Mesenchymal stem cell (in vitro differentiated cells and primary cell): ENCODE measurements around the gene ZSCAN32.
A peak's percentile ranks its signal among the peaks of the same experiment; 100 is the strongest.

Source experiments
- DNase-seq: peaks from one replicate; pipeline ENCODE4 v3.0.0-alpha.2; 2013
- H2AFZ ChIP-seq: one replicate; pipeline ENCODE4 v1.6.1; 2013; ENCODE audit warnings: low read depth, mild to moderate bottlenecking, control low read depth, inconsistent platforms, low read length, moderate library complexity
- H2AK5ac ChIP-seq: 2 replicates; pipeline ENCODE4 v1.6.1; 2013; ENCODE audit warnings: low read length, moderate library complexity, mild to moderate bottlenecking, inconsistent platforms; ENCODE audit not compliant: severe bottlenecking
- H2BK120ac ChIP-seq: one replicate; pipeline ENCODE4 v1.6.1; 2013; ENCODE audit warnings: low read depth, mild to moderate bottlenecking, inconsistent platforms, low read length, moderate library complexity
- H2BK12ac ChIP-seq, 2 experiments: one replicate each; pipeline ENCODE4 v1.6.1; 2013; ENCODE audit warnings: inconsistent platforms in 2 of 2, low read length in 2 of 2, mild to moderate bottlenecking in 2 of 2, moderate library complexity in 2 of 2, control low read depth in 1 of 2
- H2BK15ac ChIP-seq: one replicate; pipeline ENCODE4 v1.6.1; 2013; ENCODE audit warnings: mild to moderate bottlenecking, low read depth, inconsistent platforms; ENCODE audit not compliant: poor library complexity, severe bottlenecking
- H2BK5ac ChIP-seq: 2 replicates; pipeline ENCODE4 v1.6.1; 2013; ENCODE audit warnings: low read depth, mild to moderate bottlenecking, low read length, control low read depth, inconsistent platforms; ENCODE audit not compliant: poor library complexity, severe bottlenecking
- H3K14ac ChIP-seq, 2 experiments: one replicate each; pipeline ENCODE4 v1.6.1; 2013; ENCODE audit warnings: inconsistent platforms in 2 of 2, low read length in 2 of 2, control low read depth in 1 of 2, mild to moderate bottlenecking in 1 of 2, moderate library complexity in 1 of 2
- H3K18ac ChIP-seq, 2 experiments: one replicate each; pipeline ENCODE4 v1.6.1; 2013; ENCODE audit warnings: inconsistent platforms in 2 of 2, low read length in 2 of 2, control low read depth in 1 of 2, low read depth in 1 of 2, mild to moderate bottlenecking in 1 of 2
- H3K23ac ChIP-seq, 2 experiments: one replicate each; pipeline ENCODE4 v1.6.1; 2013; ENCODE audit warnings: inconsistent platforms in 2 of 2, low read length in 2 of 2, mild to moderate bottlenecking in 2 of 2, moderate library complexity in 2 of 2, control low read depth in 1 of 2
- H3K27ac ChIP-seq: 2 replicates; pipeline ENCODE4 v1.5.1; 2013; ENCODE audit warnings: mild to moderate bottlenecking, moderate library complexity, low read length, control low read depth, inconsistent platforms; ENCODE audit not compliant: poor library complexity, severe bottlenecking
- H3K27me3 ChIP-seq, 2 experiments: 2 replicates each; pipeline versions ENCODE4 v1.6.1 to v1.7.0; 2013; ENCODE audit warnings: low read length in 2 of 2, mild to moderate bottlenecking in 2 of 2, moderate library complexity in 2 of 2, control low read depth in 1 of 2, inconsistent platforms in 1 of 2; ENCODE audit not compliant: control insufficient read depth in 1 of 2, insufficient read depth in 1 of 2
- H3K36me3 ChIP-seq, 2 experiments: 2 replicates each; pipeline versions ENCODE4 v1.6.1 to v1.7.0; 2013; ENCODE audit warnings: low read length in 2 of 2, control low read depth in 1 of 2, inconsistent platforms in 1 of 2, low read depth in 1 of 2, mild to moderate bottlenecking in 1 of 2; ENCODE audit not compliant: insufficient read depth in 2 of 2, control insufficient read depth in 1 of 2
- H3K4ac ChIP-seq, 2 experiments: one replicate each; pipeline ENCODE4 v1.6.1; 2013; ENCODE audit warnings: inconsistent platforms in 2 of 2, low read length in 2 of 2, mild to moderate bottlenecking in 2 of 2, moderate library complexity in 2 of 2, control low read depth in 1 of 2, low read depth in 1 of 2
- H3K4me1 ChIP-seq: 2 replicates; pipeline ENCODE4 v1.6.1; 2013; ENCODE audit warnings: low read depth, low read length, control low read depth; ENCODE audit not compliant: control insufficient read depth, insufficient read depth
- H3K4me2 ChIP-seq: 2 replicates; pipeline ENCODE4 v1.6.1; 2013; ENCODE audit warnings: low read length, mild to moderate bottlenecking, inconsistent platforms; ENCODE audit not compliant: poor library complexity, severe bottlenecking
- H3K4me3 ChIP-seq, 2 experiments: 2 replicates each; pipeline versions ENCODE4 v1.5.1 to v1.7.0; 2013; ENCODE audit warnings: low read length in 2 of 2, mild to moderate bottlenecking in 2 of 2, control low read depth in 1 of 2, low read depth in 1 of 2; ENCODE audit not compliant: insufficient read depth in 1 of 2
- H3K79me1 ChIP-seq: replicated peaks from 2 replicates; pipeline ENCODE4 v1.6.1; 2013; ENCODE audit warnings: mild to moderate bottlenecking, control low read depth, low read length, inconsistent platforms; ENCODE audit not compliant: poor library complexity, severe bottlenecking
- H3K9ac ChIP-seq: 2 replicates; pipeline ENCODE4 v1.7.0; 2013; ENCODE audit warnings: mild to moderate bottlenecking, low read length, moderate library complexity
- H3K9me3 ChIP-seq: 2 replicates; pipeline ENCODE4 v1.7.0; 2013; ENCODE audit warnings: mild to moderate bottlenecking, low read length; ENCODE audit not compliant: control insufficient read depth
- H4K8ac ChIP-seq: one replicate; pipeline ENCODE4 v1.6.1; 2013; ENCODE audit warnings: inconsistent platforms, mild to moderate bottlenecking, low read length, moderate library complexity
- H4K91ac ChIP-seq: one replicate; pipeline ENCODE4 v1.6.1; 2013; ENCODE audit warnings: mild to moderate bottlenecking, low read length, inconsistent platforms
- WGBS: methylation state at CpG from one replicate; pipeline ENCODE4 v1.1.7; 2013; ENCODE audit warnings: mixed read lengths; 5-methylcytosine and 5-hydroxymethylcytosine counted together

The ZSCAN32 gene

DNA sequence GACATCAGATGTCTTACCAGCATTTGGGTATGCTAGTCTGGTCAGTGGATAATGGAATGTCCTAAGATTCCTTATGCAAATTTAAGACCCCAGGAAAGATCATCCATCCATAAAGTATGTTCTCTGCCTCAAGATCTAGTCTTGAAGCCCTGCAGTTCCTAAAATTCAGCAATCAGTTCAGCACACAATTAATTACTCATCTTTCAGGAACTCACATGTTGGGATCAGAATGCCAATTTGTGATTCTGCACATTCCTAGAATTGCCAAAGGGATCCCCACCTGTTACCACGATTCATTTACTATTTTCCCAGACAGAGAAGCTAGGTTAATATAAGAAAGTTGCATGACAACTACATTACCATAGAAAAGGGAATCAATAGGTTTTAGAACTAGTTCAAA is 41.9 kb downstream of the ZSCAN32 start:
- Histone ChIP-seq H3K4ac (no peak overlapping the region), H3K9me3 (peaks cover 23% of the 10 kb centered on the region), H3K18ac (no peak overlapping the region), H3K4me1 (no peaks in the 10 kb centered on the region), H3K23ac (no peak overlapping the region), H3K4me3 (no peak overlapping the region), H4K91ac (no peak overlapping the region), H2AFZ (no peak overlapping the region), H3K79me1 (no peaks in the 10 kb centered on the region), H2AK5ac (no peak overlapping the region), H3K4me2 (no peak overlapping the region), H3K9ac (no peak overlapping the region), H2BK120ac (no peak overlapping the region), H4K8ac (no peak overlapping the region), H2BK5ac (no peak overlapping the region), H2BK12ac (no peak overlapping the region), H3K36me3 (no peaks in the 10 kb centered on the region), H3K27ac (no peak overlapping the region), H3K27me3 (peaks cover 0 to 20% of the 10 kb centered on the region in 2 experiments), H3K14ac (no peak overlapping the region), H2BK15ac (no peak overlapping the region)
- WGBS = no CpG with 5 or more reads among the region's 1 CpG
- DNase-seq = no peak

DNA sequence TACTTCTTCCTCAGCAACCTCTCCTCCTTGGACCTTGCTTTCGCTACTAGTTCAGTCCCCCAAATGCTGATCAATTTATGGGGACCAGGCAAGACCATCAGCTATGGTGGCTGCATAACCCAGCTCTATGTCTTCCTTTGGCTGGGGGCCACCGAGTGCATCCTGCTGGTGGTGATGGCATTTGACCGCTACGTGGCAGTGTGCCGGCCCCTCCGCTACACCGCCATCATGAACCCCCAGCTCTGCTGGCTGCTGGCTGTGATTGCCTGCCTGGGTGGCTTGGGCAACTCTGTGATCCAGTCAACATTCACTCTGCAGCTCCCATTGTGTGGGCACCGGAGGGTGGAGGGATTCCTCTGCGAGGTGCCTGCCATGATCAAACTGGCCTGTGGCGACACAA is 44.7 kb downstream of the ZSCAN32 start:
- H3K79me1 ChIP-seq = no peaks in the 10 kb centered on the region
- H3K4ac ChIP-seq = no peak overlapping the region
- no peak overlapping the region for H2AK5ac ChIP-seq
- no peak overlapping the region for H2BK15ac ChIP-seq
- no peak overlapping the region for H4K91ac ChIP-seq
- H3K9me3 ChIP-seq = peaks cover 18% of the 10 kb centered on the region
- no peaks in the 10 kb centered on the region for H3K36me3 ChIP-seq
- H2AFZ ChIP-seq = no peak overlapping the region
- no peak overlapping the region for H3K4me2 ChIP-seq
- H3K18ac ChIP-seq = no peak overlapping the region
- H3K14ac ChIP-seq = no peak overlapping the region
- no peak for DNase-seq
- H2BK120ac ChIP-seq = no peak overlapping the region
- H2BK5ac ChIP-seq = no peak overlapping the region
- no peak overlapping the region for H4K8ac ChIP-seq
- no peaks in the 10 kb centered on the region for H3K4me1 ChIP-seq
- 87% methylated on average over 10 of the region's 10 CpGs for WGBS
- peaks cover 0 to 16% of the 10 kb centered on the region in 2 experiments for H3K27me3 ChIP-seq
- no peak overlapping the region for H2BK12ac ChIP-seq
- H3K23ac ChIP-seq = peak overlapping the region in 1 of 2 experiments; percentile 79
- H3K4me3 ChIP-seq = no peak overlapping the region
- no peak overlapping the region for H3K9ac ChIP-seq
- no peak overlapping the region for H3K27ac ChIP-seq

DNA sequence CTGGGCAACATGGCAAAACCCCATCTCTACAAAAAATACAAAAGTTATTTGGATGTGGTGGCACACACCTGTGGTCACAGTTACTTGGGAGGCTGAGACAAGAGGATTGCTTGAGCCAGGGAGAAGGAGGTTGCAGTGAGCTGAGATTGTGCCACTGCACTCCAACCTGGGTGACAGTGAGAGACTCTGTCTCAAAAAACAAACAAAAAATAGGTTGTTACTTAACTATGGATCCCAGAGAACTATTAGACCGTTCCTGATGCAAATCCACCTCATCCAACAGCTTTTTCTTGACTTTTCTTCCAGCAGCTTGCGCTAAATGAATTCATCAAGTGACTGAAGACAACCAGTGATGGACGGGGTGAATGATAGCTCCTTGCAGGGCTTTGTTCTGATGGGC is 45.2 kb downstream of the ZSCAN32 start, which contains the start of gene OR2C1:
Gene OR2C1, plus strand, starts transcription at position 301 of the 400 bp plus-strand sequence. Its CDS starts 52 bp downstream, at position 353.
- Histone ChIP-seq H2AK5ac (no peak within 1 kb of the TSS), H3K4me2 (no peak within 1 kb of the TSS)
- DNase-seq = no peak

DNA sequence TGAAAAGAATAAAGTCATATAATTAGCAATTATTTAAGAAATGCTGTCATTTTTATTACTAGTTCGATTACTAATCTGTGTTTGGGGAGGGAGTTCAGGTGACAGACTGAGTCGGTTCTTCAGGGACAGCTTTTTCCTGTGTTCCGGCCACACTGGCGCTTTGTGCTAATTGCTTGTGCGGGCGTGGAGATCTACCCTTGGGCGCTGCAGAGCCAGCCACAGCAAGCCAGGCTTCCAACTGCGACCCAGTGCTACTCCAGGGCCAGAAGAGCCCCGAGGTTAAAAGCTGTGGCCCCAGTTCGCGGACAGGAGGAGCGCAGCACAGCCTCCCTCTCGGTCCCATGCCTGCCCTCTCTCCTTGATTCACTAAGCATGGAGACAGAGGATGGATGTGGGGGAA is 51.6 kb downstream of the ZSCAN32 start:
- no peak overlapping the region for H3K4ac ChIP-seq
- H3K14ac ChIP-seq = no peak overlapping the region
- H3K4me3 ChIP-seq = no peak overlapping the region
- no peaks in the 10 kb centered on the region for H3K79me1 ChIP-seq
- no peak overlapping the region for H2BK120ac ChIP-seq
- no peak overlapping the region for H2BK12ac ChIP-seq
- no peaks in the 10 kb centered on the region for H3K4me1 ChIP-seq
- no peak overlapping the region for H2AFZ ChIP-seq
- no peak overlapping the region for H3K4me2 ChIP-seq
- no peak overlapping the region for H4K8ac ChIP-seq
- H3K27ac ChIP-seq = no peak overlapping the region
- WGBS = 79% methylated on average over 12 of the region's 13 CpGs
- no peak overlapping the region for H3K9ac ChIP-seq
- no peak for DNase-seq
- H3K18ac ChIP-seq = no peak overlapping the region
- H3K36me3 ChIP-seq = no peaks in the 10 kb centered on the region
- no peak overlapping the region for H2BK5ac ChIP-seq
- H3K27me3 ChIP-seq = no peaks in the 10 kb centered on the region
- no peak overlapping the region for H2BK15ac ChIP-seq
- H4K91ac ChIP-seq = no peak overlapping the region
- no peak overlapping the region for H2AK5ac ChIP-seq
- no peak overlapping the region for H3K23ac ChIP-seq
- H3K9me3 ChIP-seq = peaks cover 9% of the 10 kb centered on the region

More for the DNA sequence above, 45.2 kb downstream of the ZSCAN32 start, which contains the start of gene OR2C1:
- Histone ChIP-seq H3K4ac (no peak within 1 kb of the TSS), H3K9me3 (peaks cover 14% of the 10 kb centered on the region), H2AFZ (no peak within 1 kb of the TSS), H2BK15ac (no peak within 1 kb of the TSS), H3K18ac (no peak within 1 kb of the TSS), H3K14ac (no peak within 1 kb of the TSS), H4K91ac (no peak within 1 kb of the TSS), H3K4me3 (no peak within 1 kb of the TSS), H3K9ac (no peak within 1 kb of the TSS), H3K27me3 (peaks cover 0 to 11% of the 10 kb centered on the region in 2 experiments), H3K23ac (peak within 1 kb of the TSS in 1 of 2 experiments; percentile 79), H3K27ac (no peak within 1 kb of the TSS), H3K4me1 (no peaks in the 10 kb centered on the region), H2BK120ac (no peak within 1 kb of the TSS), H2BK5ac (no peak within 1 kb of the TSS), H2BK12ac (no peak within 1 kb of the TSS), H4K8ac (no peak within 1 kb of the TSS), H3K36me3 (no peaks in the 10 kb centered on the region), H3K79me1 (no peaks in the 10 kb centered on the region)
- WGBS = 53% methylated on average over 3 of the region's 3 CpGs
